Muscle of leg (tissue), 11 donors: ENCODE measurements around the gene CEP68. TPM values are rescaled to one million over a fixed set of nuclear protein-coding genes. Genes with fewer than 3 reads are reported as not detected.

Experiments used
- DNase-seq: peaks from one replicate; pipeline ENCODE4 v3.0.0; 2013
- H3K27ac ChIP-seq: one replicate; pipeline ENCODE4 v1.5.1; 2013; ENCODE audit warnings: mild to moderate bottlenecking, low read length, control low read depth
- H3K27me3 ChIP-seq: one replicate; pipeline ENCODE4 v1.6.1; 2013; ENCODE audit warnings: low read length; ENCODE audit not compliant: control insufficient read depth, insufficient read depth
- H3K36me3 ChIP-seq: one replicate; pipeline ENCODE4 v1.6.1; 2013; ENCODE audit warnings: low read length; ENCODE audit not compliant: control insufficient read depth, insufficient read depth
- H3K4me1 ChIP-seq: one replicate; pipeline ENCODE4 v1.6.1; 2013; ENCODE audit warnings: low read length; ENCODE audit not compliant: control insufficient read depth, insufficient read depth
- H3K4me3 ChIP-seq: one replicate; pipeline ENCODE4 v1.5.1; 2013; ENCODE audit warnings: low read length, control low read depth
- H3K9me3 ChIP-seq: replicated peaks from 2 replicates; pipeline ENCODE4 v1.6.1; 2013; ENCODE audit warnings: low read depth, low read length; ENCODE audit not compliant: control insufficient read depth
- WGBS: methylation state at CpG from one replicate; pipeline ENCODE4 v1.1.5; 2013; ENCODE audit warnings: missing lambda C conversion rate; ENCODE audit not compliant: insufficient coverage; 5-methylcytosine and 5-hydroxymethylcytosine counted together
- polyA plus RNA-seq, 8 donors: library from polyadenylated mRNA; unstranded; fragments of 120-200 nt; gene quantifications; one replicate each; pipeline versions ENCODE4 v1.2.1 to v1.2.3, GENCODE V29; 2013; ENCODE audit warnings: inconsistent platforms in 1 of 8, low replicate concordance in 1 of 8; ENCODE audit not compliant: insufficient read length in 8 of 8, insufficient read depth in 1 of 8
- total RNA-seq: library from RNA; stranded (reverse); fragments of 120-200 nt; gene quantifications from one replicate; pipeline ENCODE4 v1.2.4, GENCODE V29; 2013

CEP68 gene
- total and polyA plus RNA-seq, 9 donors: 20.3 to 27.4 (median 23.2) TPM

- no CpG with 5 or more reads among the region's 7 CpGs for WGBS
- Histone ChIP-seq H3K36me3 (peaks cover 74% of the 10 kb centered on the region), H3K9me3 (no peaks in the 10 kb centered on the region), H3K27ac (peak overlapping the region; percentile 31), H3K4me3 (no peak overlapping the region), H3K4me1 (peaks cover 20% of the 10 kb centered on the region), H3K27me3 (no peaks in the 10 kb centered on the region)
- no peak for DNase-seq
Observed at GRCh38 chr2:65076345-65076710, 20.1 kb downstream of the CEP68 start.

DNA sequence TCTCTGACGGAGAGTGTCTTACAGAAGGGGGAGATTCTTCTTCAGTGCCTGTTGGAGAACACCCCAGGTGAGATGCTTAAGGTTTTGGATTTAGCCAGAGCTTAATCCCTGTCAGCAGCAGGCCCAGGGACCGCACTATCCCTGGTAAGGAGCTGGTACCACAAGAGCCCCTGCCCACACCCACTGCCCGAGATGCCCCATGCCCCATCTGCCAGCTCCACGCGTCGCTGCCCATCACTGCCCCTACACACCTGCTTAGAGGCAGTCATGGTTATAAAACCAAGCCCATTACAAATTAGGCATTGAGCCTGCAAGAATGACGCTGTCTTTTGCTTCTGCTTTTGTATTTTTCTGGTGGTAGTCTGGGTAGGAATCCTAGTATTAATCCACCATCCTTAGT, 21.7 kb downstream of the CEP68 start:
- no peak overlapping the region for H3K27ac ChIP-seq
- H3K36me3 ChIP-seq: peaks cover 68% of the 10 kb centered on the region
- DNase-seq: no peak
- no peak overlapping the region for H3K4me3 ChIP-seq
- no peaks in the 10 kb centered on the region for H3K27me3 ChIP-seq
- 95% methylated on average over 4 of the region's 7 CpGs for WGBS
- H3K4me1 ChIP-seq: peaks cover 22% of the 10 kb centered on the region
- H3K9me3 ChIP-seq: no peaks in the 10 kb centered on the region

GRCh38 chr2:65079017-65079416, 22.8 kb downstream of the CEP68 start:
- Histone ChIP-seq H3K4me3 (no peak overlapping the region), H3K9me3 (no peaks in the 10 kb centered on the region), H3K4me1 (peaks cover 14% of the 10 kb centered on the region), H3K27ac (no peak overlapping the region), H3K36me3 (peaks cover 68% of the 10 kb centered on the region), H3K27me3 (no peaks in the 10 kb centered on the region)
- no peak for DNase-seq
- WGBS: 72% methylated on average over 3 of the region's 6 CpGs

DNA sequence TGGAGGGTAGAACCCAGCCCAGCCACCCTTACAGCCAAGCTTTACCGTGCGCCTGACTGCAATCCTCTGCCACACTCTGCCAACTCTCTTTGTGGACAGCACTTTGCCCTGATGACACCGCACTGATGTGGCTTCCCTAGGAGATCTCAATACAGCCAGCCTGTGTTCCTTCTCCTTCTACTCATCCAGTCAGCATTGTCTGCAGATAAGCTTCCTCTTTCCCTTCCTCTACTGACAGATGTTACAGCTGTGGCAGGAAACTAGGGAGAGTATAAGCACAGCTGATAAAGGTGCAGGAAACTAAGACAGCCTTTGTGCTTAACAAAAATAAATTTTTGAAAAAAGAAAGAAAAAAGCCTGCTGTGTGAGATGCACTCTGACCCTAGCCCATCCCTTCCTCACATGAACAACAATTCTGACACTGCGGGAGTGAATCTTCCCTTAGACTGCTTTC, 25.0 kb downstream of the CEP68 start:
- DNase-seq: peak; percentile 76
- Histone ChIP-seq H3K27ac (no peak overlapping the region), H3K27me3 (no peaks in the 10 kb centered on the region), H3K9me3 (no peaks in the 10 kb centered on the region), H3K4me1 (peaks cover 4% of the 10 kb centered on the region), H3K36me3 (peaks cover 65% of the 10 kb centered on the region), H3K4me3 (no peak overlapping the region)
- 75% methylated on average over 2 of the region's 4 CpGs for WGBS

DNA sequence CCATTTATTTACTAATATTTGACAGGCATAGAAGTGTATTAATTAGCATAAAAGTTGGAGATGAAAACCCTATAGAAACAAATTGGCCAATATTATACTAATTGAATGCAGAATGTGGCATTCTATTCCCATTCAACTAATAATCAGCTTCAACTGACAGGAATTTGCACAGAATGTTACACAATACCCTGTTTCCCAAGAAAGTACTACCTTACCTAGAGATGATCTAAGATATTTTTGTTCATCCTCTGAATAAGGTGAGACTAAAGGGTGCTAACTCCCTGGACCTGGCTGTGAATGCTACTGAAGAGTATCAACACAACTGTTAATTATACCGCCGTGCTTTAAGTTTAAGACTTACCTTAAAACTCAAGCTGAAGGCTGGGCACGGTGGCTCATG, 28.9 kb downstream of the CEP68 start:
- H3K36me3 ChIP-seq: peaks cover 41% of the 10 kb centered on the region
- no peaks in the 10 kb centered on the region for H3K27me3 ChIP-seq
- WGBS: no CpG with 5 or more reads among the region's 3 CpGs
- no peak overlapping the region for H3K4me3 ChIP-seq
- no peak overlapping the region for H3K27ac ChIP-seq
- no peaks in the 10 kb centered on the region for H3K9me3 ChIP-seq
- DNase-seq: no peak
- peaks cover 5% of the 10 kb centered on the region for H3K4me1 ChIP-seq

GRCh38 chr2:65092791-65093190, 36.6 kb downstream of the CEP68 start:
- no peaks in the 10 kb centered on the region for H3K27me3 ChIP-seq
- no peak for DNase-seq
- no peak overlapping the region for H3K4me3 ChIP-seq
- H3K36me3 ChIP-seq: peaks cover 45% of the 10 kb centered on the region
- WGBS: 75% methylated on average over 1 of the region's 4 CpGs
- no peaks in the 10 kb centered on the region for H3K9me3 ChIP-seq
- H3K27ac ChIP-seq: no peak overlapping the region
- peaks cover 2% of the 10 kb centered on the region for H3K4me1 ChIP-seq

DNA sequence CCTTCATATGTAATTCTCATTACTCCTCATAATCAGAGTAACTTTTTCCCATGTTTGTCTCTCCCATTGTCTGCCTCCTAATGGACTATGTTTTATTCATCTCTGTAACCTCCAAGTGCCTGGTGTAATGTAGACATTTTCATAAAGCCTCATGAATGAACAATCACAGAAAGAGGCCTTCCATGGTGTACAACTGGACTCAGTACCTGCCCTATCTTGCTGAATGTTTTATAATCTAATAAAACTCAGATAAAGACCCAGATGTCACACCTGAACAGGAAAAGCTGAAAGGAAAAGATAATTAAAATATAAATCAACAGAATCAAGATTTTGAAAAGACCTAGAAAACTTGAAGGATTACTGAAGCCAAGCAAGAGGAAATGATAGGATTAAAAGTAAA, 37.0 kb downstream of the CEP68 start:
- no peak for DNase-seq
- Histone ChIP-seq H3K36me3 (peaks cover 44% of the 10 kb centered on the region), H3K9me3 (no peaks in the 10 kb centered on the region), H3K4me1 (peaks cover 2% of the 10 kb centered on the region), H3K4me3 (no peak overlapping the region), H3K27ac (no peak overlapping the region), H3K27me3 (no peaks in the 10 kb centered on the region)

GRCh38 chr2:65096948-65097347, 40.7 kb downstream of the CEP68 start:
- WGBS: 80% methylated on average over 1 of the region's 1 CpG
- peaks cover 47% of the 10 kb centered on the region for H3K36me3 ChIP-seq

GRCh38 chr2:65097844-65098243, 41.6 kb downstream of the CEP68 start:
- WGBS: no CpG with 5 or more reads among the region's 1 CpG
- H3K36me3 ChIP-seq: peaks cover 43% of the 10 kb centered on the region
- no peak overlapping the region for H3K27ac ChIP-seq
- H3K9me3 ChIP-seq: no peaks in the 10 kb centered on the region
- H3K27me3 ChIP-seq: no peaks in the 10 kb centered on the region
- H3K4me1 ChIP-seq: no peaks in the 10 kb centered on the region
- no peak for DNase-seq
- no peak overlapping the region for H3K4me3 ChIP-seq

More at GRCh38 chr2:65096948-65097347, 40.7 kb downstream of the CEP68 start:
- Histone ChIP-seq H3K4me3 (no peak overlapping the region), H3K27ac (no peak overlapping the region), H3K9me3 (no peaks in the 10 kb centered on the region), H3K4me1 (no peaks in the 10 kb centered on the region), H3K27me3 (no peaks in the 10 kb centered on the region)
- DNase-seq: no peak

DNA sequence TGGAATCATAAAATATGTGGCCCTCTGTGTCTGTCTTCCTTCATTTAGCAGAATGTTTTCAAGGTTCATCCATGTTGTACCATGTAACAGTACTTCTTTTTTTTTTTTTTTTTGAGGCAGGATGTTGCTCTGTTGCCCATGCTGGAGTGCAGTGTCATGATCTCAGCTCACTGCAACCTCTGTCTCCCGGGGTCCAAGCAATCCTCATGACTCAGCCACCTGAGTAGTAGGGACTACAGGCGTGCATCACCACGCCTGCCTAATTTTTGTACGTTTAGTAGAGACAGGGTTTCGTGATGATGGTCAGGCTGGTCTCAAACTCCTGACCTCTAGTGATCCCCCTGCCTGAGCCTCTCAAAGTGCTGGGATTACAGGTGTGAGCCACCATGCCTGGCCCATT, 42.5 kb downstream of the CEP68 start:
- Histone ChIP-seq H3K27ac (no peak overlapping the region), H3K9me3 (no peaks in the 10 kb centered on the region), H3K4me1 (no peaks in the 10 kb centered on the region), H3K4me3 (no peak overlapping the region), H3K27me3 (no peaks in the 10 kb centered on the region), H3K36me3 (peaks cover 45% of the 10 kb centered on the region)
- WGBS: 78% methylated on average over 1 of the region's 5 CpGs
- no peak for DNase-seq

DNA sequence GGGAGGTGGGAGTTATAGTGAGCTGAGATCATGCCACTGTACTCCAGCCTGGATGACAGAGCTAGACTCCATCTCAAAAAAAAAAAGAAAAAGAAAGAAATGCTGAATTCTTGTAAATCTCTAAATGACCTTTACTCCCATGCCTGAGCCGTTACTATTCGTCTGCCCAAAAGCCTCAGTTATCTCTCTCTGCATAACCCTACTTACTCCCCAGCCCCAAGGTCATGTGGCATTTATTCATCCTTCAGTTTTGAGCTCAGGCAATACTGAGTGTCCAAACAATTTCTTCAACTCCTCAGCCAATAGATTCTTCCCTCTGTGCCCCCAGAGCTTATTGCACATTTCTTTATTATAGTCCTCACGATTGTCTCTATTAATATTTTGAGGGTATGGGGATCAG, 44.9 kb downstream of the CEP68 start:
- Histone ChIP-seq H3K4me3 (no peak overlapping the region), H3K4me1 (no peaks in the 10 kb centered on the region), H3K27ac (no peak overlapping the region), H3K9me3 (no peaks in the 10 kb centered on the region), H3K36me3 (peaks cover 38% of the 10 kb centered on the region), H3K27me3 (no peaks in the 10 kb centered on the region)
- 83% methylated on average over 2 of the region's 3 CpGs for WGBS
- DNase-seq: no peak
